ENCODE data around the gene RAF1.
"Not testable (repeated sequence)": the region's sequence is repeated elsewhere in the genome, so short reads cannot be mapped to it uniquely, and the experiment has no call there.

The RAF1 gene

GRCh38 chr3:12675115-12675810, 11.3 kb upstream of the RAF1 start:
- no peak for DNase-seq (ENCODE audit: low spot score)

DNA sequence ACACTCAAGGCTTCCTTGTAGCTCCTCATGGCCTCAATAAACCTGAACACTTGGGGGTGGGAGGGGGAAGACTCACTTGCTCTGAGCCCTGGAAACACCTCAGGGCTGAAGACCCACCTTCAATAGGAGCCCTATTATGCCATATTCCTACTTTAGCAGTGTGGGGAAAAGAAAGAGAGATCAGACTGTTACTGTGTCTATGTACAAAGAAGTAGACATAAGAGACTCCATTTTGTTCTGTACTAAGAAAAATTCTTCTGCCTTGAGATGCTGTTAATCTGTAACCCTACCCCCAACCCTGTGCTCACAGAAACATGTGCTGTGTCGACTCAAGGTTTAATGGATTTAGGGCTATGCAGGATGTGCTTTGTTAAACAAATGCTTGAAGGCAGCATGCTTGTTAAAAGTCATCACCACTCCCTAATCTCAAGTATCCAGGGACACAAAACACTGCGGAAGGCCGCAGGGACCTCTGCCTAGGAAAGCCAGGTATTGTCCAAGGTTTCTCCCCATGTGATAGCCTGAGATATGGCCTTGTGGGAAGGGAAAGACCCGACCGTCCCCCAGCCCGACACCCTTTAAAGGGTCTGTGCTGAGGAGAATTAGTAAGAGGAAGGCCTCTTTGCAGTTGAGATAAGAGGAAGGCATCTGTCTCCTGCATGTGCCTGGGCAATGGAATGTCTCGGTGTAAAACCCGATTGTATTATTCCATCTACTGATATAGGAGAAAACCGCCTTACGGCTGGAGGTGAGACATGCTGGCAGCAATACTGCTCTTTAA, 10.2 kb upstream of the RAF1 start:
- not testable (repeated sequence) for DNase-seq (ENCODE audit: low spot score)

DNA sequence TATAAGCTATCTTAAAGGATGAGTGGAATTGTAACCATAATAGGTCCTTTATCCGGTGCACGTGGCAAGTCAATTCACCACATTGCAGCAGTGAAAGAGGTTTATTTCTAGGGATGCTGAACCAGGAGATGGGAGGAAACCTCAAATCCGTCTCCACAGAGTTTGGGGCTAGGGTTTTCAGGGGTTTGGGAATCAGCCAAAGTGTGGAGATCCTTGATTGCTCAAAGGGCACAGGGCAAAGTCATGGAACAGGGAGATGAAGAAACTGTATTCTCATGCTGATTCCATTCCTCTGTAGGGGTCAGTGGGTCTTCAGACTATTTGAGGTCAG, 7.2 kb upstream of the RAF1 start:
- DNase-seq (ENCODE audit: low spot score), result no peak

DNA sequence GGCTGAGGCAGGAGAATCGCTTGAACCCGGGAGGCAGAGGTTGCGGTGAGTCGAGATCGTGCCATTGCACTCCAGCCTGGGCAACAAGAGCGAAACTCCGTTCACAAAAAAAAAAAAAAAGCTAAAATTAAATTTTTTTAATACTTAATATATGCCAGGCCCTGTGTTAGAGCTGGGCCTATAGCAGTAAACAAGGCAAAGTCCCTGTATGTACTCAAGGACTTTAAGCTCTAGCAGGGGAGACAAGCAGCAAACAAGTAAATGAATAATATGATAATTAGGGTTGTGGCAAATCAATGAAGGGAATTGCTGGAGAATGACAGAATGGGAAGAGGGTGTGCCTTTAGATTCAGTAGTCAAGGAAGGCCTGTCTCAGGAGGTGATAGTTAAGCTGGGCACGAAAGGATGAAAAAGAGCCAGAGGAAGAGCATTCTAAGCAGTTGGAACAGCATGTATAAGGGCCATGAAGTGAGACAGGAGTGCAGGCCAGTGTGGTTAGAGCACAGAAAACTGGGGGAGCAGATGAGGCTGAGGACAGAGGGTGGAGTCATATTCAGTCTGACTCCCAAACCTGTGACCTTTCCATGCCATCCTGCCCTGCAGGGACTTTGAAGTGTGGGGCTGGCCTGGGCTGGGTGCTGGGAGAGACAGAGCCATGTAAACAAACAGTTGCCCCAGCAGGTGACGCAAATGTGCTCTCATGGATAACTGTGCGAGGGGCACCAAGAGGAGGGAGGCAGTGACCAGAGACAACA, 6.6 kb upstream of the RAF1 start:
- no peak for DNase-seq (ENCODE audit: low spot score)

- DNase-seq (ENCODE audit: low spot score), result peak; percentile 31
Observed at GRCh38 chr3:12663401-12663935, 449 bp downstream of the RAF1 start.

- DNase-seq (ENCODE audit: low spot score), result peak; percentile 27
Observed at GRCh38 chr3:12662593-12663400, 1.1 kb downstream of the RAF1 start.

GRCh38 chr3:12661926-12662592, 1.9 kb downstream of the RAF1 start:
- DNase-seq (ENCODE audit: low spot score), result no peak

DNA sequence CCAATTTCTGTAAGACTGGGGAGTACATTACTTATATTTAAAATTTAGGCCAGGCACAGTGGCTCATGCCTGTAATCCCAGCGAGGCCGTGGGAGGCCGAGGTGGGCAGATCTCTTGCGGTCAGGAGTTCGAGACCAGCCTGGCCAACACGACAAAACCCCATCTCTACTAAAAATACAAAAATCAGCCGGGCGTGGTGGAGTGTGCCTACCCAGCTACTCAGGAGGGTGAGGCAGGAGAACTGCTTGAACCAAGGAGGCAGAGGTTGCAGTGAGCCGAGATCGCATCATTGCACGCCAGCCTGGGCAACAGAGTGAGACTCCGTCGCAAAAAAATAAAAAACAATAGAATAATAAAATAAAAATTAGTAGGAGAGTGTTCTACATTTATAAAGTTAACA, 2.5 kb downstream of the RAF1 start:
- not testable (repeated sequence) for DNase-seq (ENCODE audit: low spot score)

DNA sequence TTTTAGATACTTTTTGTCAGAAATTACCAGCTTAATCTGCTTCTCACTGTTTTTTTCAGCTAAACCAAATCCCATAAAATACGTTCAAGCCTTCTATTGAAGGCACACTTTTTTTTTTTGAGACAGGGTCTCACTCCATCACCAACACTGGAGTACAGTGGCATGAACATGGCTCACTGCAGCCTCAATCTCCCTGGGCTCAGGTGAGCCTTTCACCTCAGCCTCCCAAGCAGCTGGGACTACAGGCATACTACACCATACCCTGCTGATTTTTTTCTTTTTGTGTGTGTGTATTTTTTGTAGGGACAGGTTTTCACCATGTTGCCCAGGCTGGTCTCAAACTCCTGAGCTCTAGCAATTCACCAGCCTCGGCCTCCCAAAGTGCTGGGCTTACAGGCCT, 3.7 kb downstream of the RAF1 start:
- DNase-seq (ENCODE audit: low spot score), result no peak

GRCh38 chr3:12659316-12660015, 4.5 kb downstream of the RAF1 start:
- no peak for DNase-seq (ENCODE audit: low spot score)

- DNase-seq (ENCODE audit: low spot score), result no peak
Observed at GRCh38 chr3:12658593-12659058, 5.3 kb downstream of the RAF1 start.

DNA sequence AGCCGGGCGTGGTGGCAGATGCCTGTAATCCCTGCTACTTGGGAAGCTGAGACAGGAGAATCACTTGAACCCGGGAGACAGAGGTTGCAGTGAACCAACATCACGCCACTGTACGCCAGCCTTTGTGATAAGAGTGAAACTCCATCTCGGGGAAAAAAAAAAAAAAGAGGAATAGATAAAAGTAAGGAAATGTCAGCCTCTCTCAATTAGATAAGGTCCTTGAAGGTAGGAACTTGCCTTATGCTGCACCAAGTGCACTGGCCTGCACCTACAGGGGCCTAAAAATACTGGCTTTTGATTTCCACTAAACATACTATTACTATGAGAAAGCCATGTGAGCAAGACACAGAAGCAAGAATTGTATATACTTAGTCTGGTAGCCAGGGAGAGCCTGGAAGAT, 7.1 kb downstream of the RAF1 start:
- DNase-seq (ENCODE audit: low spot score), result no peak

DNA sequence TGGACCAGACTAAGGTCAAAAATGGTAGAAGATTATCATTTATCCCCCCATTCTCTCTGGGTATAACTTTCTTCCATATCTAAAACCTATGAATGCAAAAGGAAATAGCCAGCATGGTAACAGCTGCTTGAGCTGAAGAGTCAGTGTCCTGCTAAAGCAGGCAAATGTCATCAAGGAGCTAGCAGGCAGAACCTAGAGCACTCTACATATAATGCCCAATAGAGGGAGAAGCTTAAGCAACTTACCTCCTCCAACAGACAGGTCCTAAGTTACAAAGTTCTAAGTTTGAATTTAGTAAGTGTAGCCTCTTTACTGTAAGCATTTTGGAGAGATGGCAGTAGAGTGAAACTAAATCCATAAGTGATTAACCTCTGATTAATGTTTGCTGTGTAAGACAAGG, 7.7 kb downstream of the RAF1 start:
- DNase-seq (ENCODE audit: low spot score), result no peak

DNA sequence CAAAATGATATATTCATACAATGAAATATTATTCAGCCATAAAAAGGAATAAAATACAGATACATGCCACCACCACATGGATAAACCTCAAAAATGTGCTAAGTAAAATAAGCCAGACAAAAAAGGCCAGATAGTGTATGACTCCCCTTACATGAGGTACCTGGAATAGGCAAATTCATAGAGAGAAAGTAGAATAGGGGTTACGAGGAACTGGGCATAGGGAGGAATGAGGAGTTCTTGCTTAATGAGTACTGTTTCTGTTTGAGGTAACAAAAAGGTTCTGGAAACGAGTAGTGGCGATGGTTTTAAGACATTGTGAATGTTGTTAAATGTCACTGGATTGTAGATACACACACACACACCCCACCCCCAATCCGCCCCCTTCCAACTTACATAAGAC, 8.2 kb downstream of the RAF1 start:
- DNase-seq (ENCODE audit: low spot score), result no peak

- no peak for DNase-seq (ENCODE audit: low spot score)
Observed at GRCh38 chr3:12653747-12654146, 10.2 kb downstream of the RAF1 start.

GRCh38 chr3:12648384-12648959, 15.4 kb downstream of the RAF1 start:
- no peak for DNase-seq (ENCODE audit: low spot score)

GRCh38 chr3:12644331-12644937, 19.5 kb downstream of the RAF1 start:
- DNase-seq (ENCODE audit: low spot score), result no peak

GRCh38 chr3:12643724-12644123, 20.2 kb downstream of the RAF1 start:
- DNase-seq (ENCODE audit: low spot score), result no peak

GRCh38 chr3:12643010-12643380, 20.9 kb downstream of the RAF1 start:
- no peak for DNase-seq (ENCODE audit: low spot score)

- DNase-seq (ENCODE audit: low spot score), result not testable (repeated sequence)
Observed at GRCh38 chr3:12640853-12641252, 23.1 kb downstream of the RAF1 start.
